HFFc6 (cell line): Measurements from ENCODE around the gene FBN1. TPM values are rescaled to one million over a fixed set of nuclear protein-coding genes. Genes with fewer than 3 reads are reported as not detected.

Experiments
- DNase-seq: peaks from one replicate; pipeline ENCODE4 v3.0.0-alpha.2; 2018
- H3K27ac Mint-ChIP-seq: 2 replicates; pipeline ENCODE4 v1.8.0; 2020; ENCODE audit warnings: mild to moderate bottlenecking, mixed read lengths
- H3K27me3 Mint-ChIP-seq: 2 replicates; pipeline ENCODE4 v1.8.0; 2021; ENCODE audit warnings: mild to moderate bottlenecking, moderate library complexity, mixed read lengths; ENCODE audit not compliant: insufficient read depth
- H3K36me3 Mint-ChIP-seq: 2 replicates; pipeline ENCODE4 v1.8.0; 2021; ENCODE audit warnings: low read depth, mixed read lengths
- H3K4me1 Mint-ChIP-seq: 2 replicates; pipeline ENCODE4 v1.8.0; 2020; ENCODE audit warnings: low read depth, mixed read lengths
- H3K4me3 Mint-ChIP-seq: 2 replicates; pipeline ENCODE4 v1.8.0; 2020; ENCODE audit warnings: mild to moderate bottlenecking, moderate library complexity, mixed read lengths
- H3K9me3 Mint-ChIP-seq: 2 replicates; pipeline ENCODE4 v1.8.0; 2020; ENCODE audit warnings: mild to moderate bottlenecking, mixed read lengths
- total RNA-seq, 6 experiments: library from RNA; stranded (reverse); fragmentation: NEBNext Ultra II Directional; extraction: Animal tissue kit (Norgen Biotek cat#: 25700); gene quantifications; 2 replicates in 1 of 6; 3 replicates in 5 of 6; pipeline ENCODE4 v1.2.3, GENCODE V29; 2021
- TF ChIP-seq, protein P1 (sequence below): fragments of 200-600 bp; sonication (generic); IDR thresholded peaks from 2 replicates; pipeline ENCODE4 v1.5.0; 2021; ENCODE audit warnings: antibody characterized with exemption, mild to moderate bottlenecking

Gene FBN1
- total RNA-seq, 6 experiments from 2014 or later = 584 to 754 (median 609) TPM

DNA sequence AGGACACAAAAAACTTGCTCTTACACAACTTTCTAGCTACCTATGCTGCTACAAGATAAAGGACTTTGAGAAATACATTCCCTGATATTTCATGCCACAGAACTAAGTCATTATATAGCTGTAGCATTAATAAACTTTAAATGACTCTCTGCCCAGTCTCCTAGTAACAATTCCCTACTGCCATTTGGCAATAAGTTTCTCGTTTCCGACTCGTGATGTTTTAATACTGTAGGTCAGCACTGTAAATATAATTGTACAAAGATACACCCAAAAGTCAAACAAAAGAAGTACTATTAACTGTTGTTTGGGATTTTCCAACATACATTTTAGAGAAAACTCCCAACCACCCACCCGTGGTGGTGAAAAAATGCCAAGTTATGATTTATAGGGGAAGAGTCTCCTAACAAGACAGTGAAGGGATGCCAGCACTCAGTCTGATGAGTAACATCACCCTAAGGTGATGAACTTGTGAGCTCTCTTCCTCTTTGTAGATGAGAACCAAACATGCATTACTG is 182.1 kb downstream of the FBN1 start:
- peaks cover 91% of the 10 kb centered on the region for H3K4me1 Mint-ChIP-seq
- H3K9me3 Mint-ChIP-seq = no peaks in the 10 kb centered on the region
- peak overlapping the region; percentile 72 for H3K27ac Mint-ChIP-seq
- H3K27me3 Mint-ChIP-seq = peaks cover 20% of the 10 kb centered on the region
- H3K4me3 Mint-ChIP-seq = peak overlapping the region; percentile 1; the same call in 1 of the 2 replicates
- DNase-seq = no peak
- TF ChIP-seq, protein P1, sequence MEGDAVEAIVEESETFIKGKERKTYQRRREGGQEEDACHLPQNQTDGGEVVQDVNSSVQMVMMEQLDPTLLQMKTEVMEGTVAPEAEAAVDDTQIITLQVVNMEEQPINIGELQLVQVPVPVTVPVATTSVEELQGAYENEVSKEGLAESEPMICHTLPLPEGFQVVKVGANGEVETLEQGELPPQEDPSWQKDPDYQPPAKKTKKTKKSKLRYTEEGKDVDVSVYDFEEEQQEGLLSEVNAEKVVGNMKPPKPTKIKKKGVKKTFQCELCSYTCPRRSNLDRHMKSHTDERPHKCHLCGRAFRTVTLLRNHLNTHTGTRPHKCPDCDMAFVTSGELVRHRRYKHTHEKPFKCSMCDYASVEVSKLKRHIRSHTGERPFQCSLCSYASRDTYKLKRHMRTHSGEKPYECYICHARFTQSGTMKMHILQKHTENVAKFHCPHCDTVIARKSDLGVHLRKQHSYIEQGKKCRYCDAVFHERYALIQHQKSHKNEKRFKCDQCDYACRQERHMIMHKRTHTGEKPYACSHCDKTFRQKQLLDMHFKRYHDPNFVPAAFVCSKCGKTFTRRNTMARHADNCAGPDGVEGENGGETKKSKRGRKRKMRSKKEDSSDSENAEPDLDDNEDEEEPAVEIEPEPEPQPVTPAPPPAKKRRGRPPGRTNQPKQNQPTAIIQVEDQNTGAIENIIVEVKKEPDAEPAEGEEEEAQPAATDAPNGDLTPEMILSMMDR = no peak
- H3K36me3 Mint-ChIP-seq = peaks cover 87% of the 10 kb centered on the region

DNA sequence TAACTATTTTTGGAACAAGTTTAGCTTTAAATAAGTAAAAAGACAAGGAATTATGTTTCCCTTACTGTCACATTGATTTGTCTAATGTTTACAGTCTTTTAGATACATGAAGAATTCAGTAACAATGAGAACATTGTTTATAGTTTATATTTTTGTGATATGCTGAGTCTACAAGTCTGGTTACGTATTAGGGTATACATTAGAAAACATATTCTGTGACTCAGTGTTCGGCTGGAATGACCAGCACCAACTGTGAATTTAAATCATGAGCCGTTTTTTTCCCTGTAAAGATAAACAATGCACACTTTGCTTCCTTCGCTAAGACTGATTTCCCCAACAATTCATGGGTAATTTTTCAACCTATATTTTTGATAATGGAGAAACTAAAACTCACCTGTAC is 182.8 kb downstream of the FBN1 start:
- Mint-ChIP-seq H3K27ac (peak overlapping the region; percentile 72), H3K4me1 (peaks cover 91% of the 10 kb centered on the region), H3K27me3 (peaks cover 17% of the 10 kb centered on the region), H3K36me3 (peaks cover 87% of the 10 kb centered on the region), H3K9me3 (no peaks in the 10 kb centered on the region), H3K4me3 (peak overlapping the region; percentile 1)
- TF ChIP-seq, protein P1 = no peak
- DNase-seq = no peak

DNA sequence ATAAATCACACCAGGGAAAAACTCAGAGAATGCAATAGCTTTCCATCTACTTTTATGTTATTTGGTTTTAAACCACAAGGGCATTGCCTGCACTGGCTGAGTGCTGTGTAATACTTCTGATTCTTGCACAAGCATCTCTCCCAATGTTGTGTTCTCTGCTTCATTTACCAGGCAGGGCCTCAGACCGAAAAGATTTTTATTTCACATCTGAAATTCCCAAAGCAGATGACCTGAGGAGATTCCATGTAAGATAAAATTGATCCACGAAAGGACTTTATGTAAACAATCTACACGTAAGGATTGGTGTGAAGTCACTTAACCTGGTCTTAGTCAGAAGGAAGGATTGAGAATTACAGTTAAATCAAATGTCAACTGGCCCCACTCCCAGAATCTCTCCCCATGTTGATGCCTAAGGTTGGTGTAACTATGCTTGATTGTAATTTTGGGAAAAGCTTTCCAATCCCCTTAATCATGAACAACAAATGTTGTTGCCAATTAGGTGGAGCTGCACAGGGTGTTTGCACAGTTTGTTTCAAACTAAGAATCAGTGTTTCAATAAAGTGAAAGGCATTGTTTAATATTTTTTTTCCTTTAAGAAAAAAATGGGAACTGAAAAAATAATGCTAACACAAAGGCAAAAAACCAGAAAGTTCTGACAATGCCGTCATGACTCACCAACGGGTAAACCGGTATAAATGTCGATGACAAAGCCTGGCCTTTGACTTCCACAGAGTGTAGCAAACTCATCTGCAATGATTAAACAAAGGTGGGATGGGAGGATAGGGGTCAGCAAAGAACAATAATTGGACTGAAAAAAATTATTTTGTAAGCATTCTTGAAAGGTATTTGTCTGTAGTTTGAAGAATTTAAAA is 185.7 kb downstream of the FBN1 start:
- Mint-ChIP-seq H3K36me3 (peaks cover 87% of the 10 kb centered on the region), H3K27ac (peak overlapping the region; percentile 91), H3K9me3 (no peaks in the 10 kb centered on the region), H3K4me3 (peak overlapping the region; percentile 60), H3K4me1 (peaks cover 94% of the 10 kb centered on the region), H3K27me3 (peaks cover 22% of the 10 kb centered on the region)
- TF ChIP-seq, protein P1 = no peak; the same call in 1 of the 2 replicates
- peak; percentile 82 for DNase-seq

DNA sequence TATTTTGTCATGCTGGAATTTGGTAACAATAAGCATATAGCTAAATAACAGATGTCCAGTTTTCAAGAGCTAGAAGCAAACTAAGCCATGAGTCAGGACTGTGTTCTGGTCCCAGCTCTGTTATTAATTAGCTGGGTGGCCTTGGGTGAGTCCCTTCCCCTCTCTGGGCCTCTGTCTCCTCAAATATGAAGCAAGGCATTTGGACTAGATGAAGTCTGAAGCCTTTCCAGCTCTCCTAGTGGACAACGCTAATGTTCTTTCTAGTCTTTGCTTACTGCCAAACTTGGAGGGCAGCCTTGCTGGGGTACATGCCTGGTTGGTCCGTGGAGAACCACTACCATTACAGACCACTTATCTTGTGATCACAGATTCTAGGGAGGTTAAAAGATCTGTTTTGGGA is 186.6 kb downstream of the FBN1 start:
- Mint-ChIP-seq H3K4me1 (peaks cover 92% of the 10 kb centered on the region), H3K27me3 (peaks cover 17% of the 10 kb centered on the region), H3K27ac (peak overlapping the region; percentile 91), H3K4me3 (peak overlapping the region; percentile 60; the same call in 1 of the 2 replicates), H3K36me3 (peaks cover 86% of the 10 kb centered on the region), H3K9me3 (no peaks in the 10 kb centered on the region)
- TF ChIP-seq, protein P1 = no peak
- DNase-seq = no peak

DNA sequence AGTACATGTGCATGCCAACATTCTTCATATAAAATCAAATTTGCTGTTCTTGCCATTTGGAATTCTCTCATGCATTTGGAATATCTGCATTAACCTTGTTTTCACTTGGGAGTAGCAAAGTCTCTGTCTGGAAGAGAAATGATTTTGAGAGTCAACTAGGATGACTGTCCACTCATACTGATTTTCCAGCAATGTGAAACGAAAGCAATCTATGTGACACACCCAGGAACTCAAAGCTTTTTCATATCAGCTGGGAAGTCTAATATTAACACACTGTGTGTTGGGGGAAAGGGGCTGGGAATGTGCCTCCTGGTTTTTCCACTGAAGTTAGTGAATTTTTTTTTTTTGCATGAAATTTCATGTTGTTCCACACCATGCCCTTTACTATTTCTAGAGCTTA is 189.4 kb downstream of the FBN1 start:
- peaks cover 19% of the 10 kb centered on the region for H3K27me3 Mint-ChIP-seq
- H3K9me3 Mint-ChIP-seq = no peaks in the 10 kb centered on the region
- DNase-seq = no peak
- TF ChIP-seq, protein P1 = no peak
- peak overlapping the region; percentile 48 for H3K27ac Mint-ChIP-seq
- peaks cover 95% of the 10 kb centered on the region for H3K36me3 Mint-ChIP-seq
- H3K4me3 Mint-ChIP-seq = peak overlapping the region; percentile 20; the same call in 1 of the 2 replicates
- peaks cover 94% of the 10 kb centered on the region for H3K4me1 Mint-ChIP-seq
